Colonic mucosa (tissue), 4 donors: Measurements from ENCODE around the gene ERBB4. TPM values are rescaled to one million over a fixed set of nuclear protein-coding genes. Genes with fewer than 3 reads are reported as not detected.

ENCODE experiments used
- DNase-seq: peaks from one replicate; pipeline ENCODE4 v3.0.0-alpha.2; 2020
- H3K27ac ChIP-seq: fragments of 200-600 bp; one replicate; pipeline ENCODE4 v1.8.0; 2021
- H3K27me3 ChIP-seq: fragments of 200-600 bp; one replicate; pipeline ENCODE4 v1.8.0; 2021
- H3K36me3 ChIP-seq: fragments of 200-600 bp; one replicate; pipeline ENCODE4 v1.8.0; 2021
- H3K4me1 ChIP-seq: fragments of 200-600 bp; one replicate; pipeline ENCODE4 v1.8.0; 2021; ENCODE audit warnings: mild to moderate bottlenecking
- H3K4me3 ChIP-seq: fragments of 200-600 bp; one replicate; pipeline ENCODE4 v1.8.0; 2021
- H3K9ac ChIP-seq, 2 donors: one replicate each; pipeline ENCODE4 v1.7.0; 2013; ENCODE audit warnings: control low read depth in 2 of 2, low read depth in 2 of 2, low read length in 2 of 2
- H3K9me3 ChIP-seq: fragments of 200-600 bp; one replicate; pipeline ENCODE4 v1.8.0; 2021
- intact Hi-C: fragments of 100-400 bp; cut with DNase I; formaldehyde crosslinking; loops from one replicate; pipeline ENCODE4 v1.14.1; 2022
- total RNA-seq, 2 donors: library from RNA; stranded (reverse); fragmentation: NEBNext Ultra II Directional in 1 of 2; extraction: Animal tissue kit (Norgen Biotek cat#: 25700) in 1 of 2; gene quantifications; one replicate each; pipeline ENCODE4 v1.2.1, GENCODE V29; 2021
- TF ChIP-seq, protein P1 (sequence below): fragments of 200-600 bp; IDR thresholded peaks from one replicate; pipeline ENCODE4 v1.8.0; 2022; ENCODE audit warnings: antibody characterized with exemption, mild to moderate bottlenecking
- donor health status: healthy.
- donor health status: DM: no; HTN: no; CAD: no.
- donor health status: DM: no; HTN: no; CAD: no.

Gene ERBB4
- total RNA-seq, 2 donors from 2014 or later = 0.05 to 0.07 TPM

- Histone ChIP-seq H3K27me3 (no peaks in the 10 kb centered on the region), H3K4me3 (no peak overlapping the region), H3K36me3 (no peaks in the 10 kb centered on the region), H3K4me1 (no peaks in the 10 kb centered on the region), H3K27ac (no peak overlapping the region), H3K9me3 (no peaks in the 10 kb centered on the region), H3K9ac (no peak overlapping the region)
- TF ChIP-seq, protein P1, sequence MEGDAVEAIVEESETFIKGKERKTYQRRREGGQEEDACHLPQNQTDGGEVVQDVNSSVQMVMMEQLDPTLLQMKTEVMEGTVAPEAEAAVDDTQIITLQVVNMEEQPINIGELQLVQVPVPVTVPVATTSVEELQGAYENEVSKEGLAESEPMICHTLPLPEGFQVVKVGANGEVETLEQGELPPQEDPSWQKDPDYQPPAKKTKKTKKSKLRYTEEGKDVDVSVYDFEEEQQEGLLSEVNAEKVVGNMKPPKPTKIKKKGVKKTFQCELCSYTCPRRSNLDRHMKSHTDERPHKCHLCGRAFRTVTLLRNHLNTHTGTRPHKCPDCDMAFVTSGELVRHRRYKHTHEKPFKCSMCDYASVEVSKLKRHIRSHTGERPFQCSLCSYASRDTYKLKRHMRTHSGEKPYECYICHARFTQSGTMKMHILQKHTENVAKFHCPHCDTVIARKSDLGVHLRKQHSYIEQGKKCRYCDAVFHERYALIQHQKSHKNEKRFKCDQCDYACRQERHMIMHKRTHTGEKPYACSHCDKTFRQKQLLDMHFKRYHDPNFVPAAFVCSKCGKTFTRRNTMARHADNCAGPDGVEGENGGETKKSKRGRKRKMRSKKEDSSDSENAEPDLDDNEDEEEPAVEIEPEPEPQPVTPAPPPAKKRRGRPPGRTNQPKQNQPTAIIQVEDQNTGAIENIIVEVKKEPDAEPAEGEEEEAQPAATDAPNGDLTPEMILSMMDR = no peak
- intact Hi-C loops = loop anchor here (5.0 kb wide), 1 partner anchor 252 kb away; no protein-coding TSS in a partner anchor
- DNase-seq = no peak
These were observed 663.1 kb downstream of the ERBB4 start for GRCh38 chr2:211875488-211875887.

DNA sequence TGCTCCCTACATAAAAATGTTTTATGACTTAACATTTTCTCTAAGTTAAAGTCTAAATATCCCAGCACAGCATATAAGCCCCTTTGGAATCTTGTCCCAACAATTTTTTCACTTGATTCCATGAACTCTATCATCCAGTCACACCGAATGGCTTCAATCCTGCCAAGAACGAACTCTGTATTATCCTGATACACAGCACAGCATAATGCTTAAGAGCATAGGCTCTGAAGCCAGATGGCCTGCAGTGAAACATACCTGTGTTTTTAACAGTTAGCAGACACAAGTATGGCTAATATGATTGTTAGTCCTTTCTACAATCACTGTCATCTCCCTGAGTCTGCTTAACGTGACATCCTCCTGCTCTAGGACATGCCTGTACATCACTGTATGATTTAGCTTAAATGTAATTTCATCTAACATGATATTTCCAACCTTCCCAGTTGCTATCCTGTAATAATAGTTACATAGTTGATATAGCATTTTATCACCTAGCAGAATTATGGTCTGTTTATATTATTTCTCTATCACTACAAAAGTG is 669.5 kb downstream of the ERBB4 start:
- no peak for DNase-seq
- Histone ChIP-seq H3K4me3 (no peak overlapping the region), H3K4me1 (no peaks in the 10 kb centered on the region), H3K9ac (no peak overlapping the region), H3K9me3 (no peaks in the 10 kb centered on the region), H3K36me3 (no peaks in the 10 kb centered on the region), H3K27ac (no peak overlapping the region), H3K27me3 (no peaks in the 10 kb centered on the region)
- TF ChIP-seq, protein P1 = no peak
- intact Hi-C loops = no loop called here

- no peaks in the 10 kb centered on the region for H3K27me3 ChIP-seq
- intact Hi-C loops = no loop called here
- no peak overlapping the region for H3K4me3 ChIP-seq
These were observed 670.7 kb downstream of the ERBB4 start for GRCh38 chr2:211867845-211868451.

DNA sequence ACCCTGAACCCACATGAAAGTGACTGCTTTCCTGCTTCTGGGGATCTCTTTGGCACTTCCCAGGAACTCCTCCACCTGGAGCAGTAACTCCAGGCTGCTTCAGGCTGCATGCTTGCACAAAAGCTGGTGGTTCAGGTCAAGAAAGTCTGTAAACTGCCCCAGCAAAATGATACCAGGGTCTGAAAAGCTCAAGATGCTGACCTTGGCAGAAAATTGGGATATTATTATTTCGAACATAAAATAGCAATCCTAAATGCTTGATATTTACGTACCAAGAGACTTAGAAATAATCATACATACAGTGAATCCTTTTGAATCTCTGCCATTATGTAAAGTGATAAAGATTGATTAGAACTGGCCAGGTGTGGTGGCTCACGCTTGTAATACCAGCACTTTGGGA is 674.3 kb downstream of the ERBB4 start:
- TF ChIP-seq, protein P1 = no peak
- H3K9ac ChIP-seq = no peak overlapping the region
- H3K4me3 ChIP-seq = no peak overlapping the region
- H3K36me3 ChIP-seq = no peaks in the 10 kb centered on the region
- no peak for DNase-seq
- H3K27me3 ChIP-seq = no peaks in the 10 kb centered on the region
- intact Hi-C loops = no loop called here
- no peaks in the 10 kb centered on the region for H3K9me3 ChIP-seq
- H3K4me1 ChIP-seq = no peaks in the 10 kb centered on the region
- H3K27ac ChIP-seq = no peak overlapping the region

More at GRCh38 chr2:211867845-211868451, 670.7 kb downstream of the ERBB4 start:
- Histone ChIP-seq H3K4me1 (no peaks in the 10 kb centered on the region), H3K27ac (no peak overlapping the region), H3K9ac (no peak overlapping the region), H3K9me3 (no peaks in the 10 kb centered on the region), H3K36me3 (no peaks in the 10 kb centered on the region)
- TF ChIP-seq, protein P1 = no peak
- no peak for DNase-seq

DNA sequence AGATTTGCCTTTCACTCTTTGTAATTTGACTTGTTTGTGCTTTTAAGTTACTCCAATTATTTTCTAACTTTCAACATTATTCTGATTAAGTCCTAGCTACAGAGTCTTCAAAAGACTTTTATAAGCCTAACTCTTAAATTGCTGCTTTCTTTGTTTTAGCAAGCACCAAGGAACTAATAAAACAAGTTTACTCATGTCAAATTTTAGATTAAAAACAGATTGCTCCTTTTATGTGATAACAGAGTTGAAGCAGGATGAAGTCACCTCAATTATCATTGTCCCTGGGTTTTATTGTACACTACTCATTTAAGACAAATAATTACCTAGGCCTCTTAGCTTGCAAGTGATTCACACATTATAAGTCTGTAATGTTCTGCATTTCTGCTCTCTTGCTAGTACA is 678.4 kb downstream of the ERBB4 start:
- H3K9ac ChIP-seq = no peak overlapping the region
- no peaks in the 10 kb centered on the region for H3K36me3 ChIP-seq
- H3K9me3 ChIP-seq = no peaks in the 10 kb centered on the region
- H3K27me3 ChIP-seq = no peaks in the 10 kb centered on the region
- no peak overlapping the region for H3K27ac ChIP-seq
- no peak overlapping the region for H3K4me3 ChIP-seq
- H3K4me1 ChIP-seq = no peaks in the 10 kb centered on the region
- no peak for DNase-seq
- intact Hi-C loops = no loop called here
- TF ChIP-seq, protein P1 = no peak
